ENCODE measurements around the gene CD44.

- TF ChIP-seq CTCF (conservative IDR thresholded peaks at IDR 0.05 in 1 of 2, IDR thresholded peaks at IDR 0.05 in 1 of 2; ENCODE audit: extremely low read depth in 1 of 2, insufficient read depth in 1 of 2, low read depth in 1 of 2, low read length in 2 of 2) (no peak), EZH2 (IDR thresholded peaks at IDR 0.05; ENCODE audit: borderline replicate concordance, low read length) (no peak)
Observed at GRCh38 chr11:35126879-35127581, 11.9 kb upstream of the CD44 start.
